HepG2 (cell line): ENCODE results near the gene ADGRV1. TPM values are rescaled to one million over a fixed set of nuclear protein-coding genes. Genes with fewer than 3 reads are reported as not detected.

ENCODE experiments used
- ATAC-seq: fragments of 200-7000 bp; cut with Tn5 transposase; 3 replicates; pipeline ENCODE4 v1.9.1; 2020; ENCODE audit warnings: mild to moderate bottlenecking, moderate library complexity
- BruUV-seq: library from RNA; stranded (reverse); fragments of 400-500 nt; replicated peaks from 2 replicates; lab custom pipeline; 2021; lab: Mats Ljungman, UMichigan
- CTCF ChIA-PET: fragments of 300-600 bp; formaldehyde crosslinking; extraction: SDS; loops from one replicate; lab custom pipeline; 2021; ENCODE audit warnings: low total read pairs, inconsistent platforms, low intra/inter-chr PET ratio; lab: Yijun Ruan, JAX
- POLR2A ChIA-PET: fragments of 350-600 bp; sonication (Branson Sonifier 250); formaldehyde crosslinking; loops from one replicate; lab custom pipeline; 2020; ENCODE audit warnings: antibody characterized with exemption, inconsistent platforms; lab: Yijun Ruan, JAX
- DNase-seq: peaks from one replicate; pipeline ENCODE4 v3.0.0-alpha.2; 2015; ENCODE audit warnings: low spot score
- FAIRE-seq: peaks from 3 replicates; lab custom pipeline; 2011; peaks lifted over from hg19 to GRCh38; lab: Jason Lieb, UNC
- H2AFZ ChIP-seq: one replicate; pipeline ENCODE4 v1.6.1; 2011; ENCODE audit warnings: low read length, inconsistent platforms
- H3K27ac ChIP-seq: fragments of 300-600 bp; 3 replicates; pipeline ENCODE4 v1.8.0; 2011; ENCODE audit warnings: mixed run types, mild to moderate bottlenecking, mixed read lengths, low read length, inconsistent platforms; ENCODE audit not compliant: insufficient read depth; ENCODE audit errors: extremely low read length
- H3K27me3 ChIP-seq, 2 experiments: fragments of 200-600 bp in 1 of 2; 2 replicates in 1 of 2; 3 replicates in 1 of 2; pipeline versions ENCODE4 v1.6.0 to v1.8.0; 2011; ENCODE audit warnings: low read length in 2 of 2, mild to moderate bottlenecking in 2 of 2, moderate library complexity in 2 of 2, inconsistent platforms in 1 of 2; ENCODE audit not compliant: insufficient read depth in 2 of 2, control insufficient read depth in 1 of 2
- H3K36me3 ChIP-seq, 2 experiments: fragments of 200-600 bp in 1 of 2; replicated peaks in 1 of 2; 2 replicates in 1 of 2; 3 replicates in 1 of 2; pipeline versions ENCODE4 v1.5.1 to v1.8.0; 2011; ENCODE audit warnings: low read length in 2 of 2, inconsistent platforms in 1 of 2; ENCODE audit not compliant: insufficient read depth in 2 of 2, control insufficient read depth in 1 of 2
- H3K4me1 ChIP-seq: 2 replicates; pipeline ENCODE4 v1.5.1; 2012; ENCODE audit warnings: low read length, inconsistent platforms; ENCODE audit not compliant: insufficient read depth
- H3K4me2 ChIP-seq: 2 replicates; pipeline ENCODE4 v1.6.0; 2011; ENCODE audit warnings: low read depth, low read length, inconsistent platforms
- H3K4me3 ChIP-seq, 3 experiments: fragments of 200-600 bp in 1 of 3; sonication (generic), shearing (Covaris generic) in 1 of 3; replicated peaks in 1 of 3; 2 replicates each; pipeline ENCODE4 v1.5.1; 2011 to 2016; ENCODE audit warnings: low read length in 3 of 3, inconsistent platforms in 2 of 3, low read depth in 2 of 3, mild to moderate bottlenecking in 2 of 3, control low read depth in 1 of 3, mixed read lengths in 1 of 3; ENCODE audit not compliant: insufficient read depth in 1 of 3
- H3K79me2 ChIP-seq: one replicate; pipeline ENCODE4 v1.6.1; 2011; ENCODE audit warnings: low read length, inconsistent platforms; ENCODE audit not compliant: insufficient read depth
- H3K9ac ChIP-seq: 2 replicates; pipeline ENCODE4 v1.6.0; 2011; ENCODE audit warnings: mild to moderate bottlenecking, low read depth, low read length, inconsistent platforms; ENCODE audit not compliant: insufficient read depth
- H3K9me3 ChIP-seq: 2 replicates; pipeline ENCODE4 v1.5.1; 2012; ENCODE audit warnings: mild to moderate bottlenecking, low read length
- H4K20me1 ChIP-seq: 2 replicates; pipeline ENCODE4 v1.6.0; 2011; ENCODE audit warnings: inconsistent platforms, mild to moderate bottlenecking, low read length, moderate library complexity; ENCODE audit not compliant: insufficient read depth
- ATAD3A ChIP-seq: sonication (generic); formaldehyde crosslinking; IDR thresholded peaks from 2 replicates; pipeline ENCODE4 v1.4.0; 2020; ENCODE audit warnings: missing genetic modification reagents
- EED ChIP-seq: sonication (generic); formaldehyde crosslinking; IDR thresholded peaks from 2 replicates; pipeline ENCODE4 v1.5.0; 2020; ENCODE audit warnings: mild to moderate bottlenecking, missing genetic modification reagents
- ETV6 ChIP-seq: sonication (generic); formaldehyde crosslinking; conservative IDR thresholded peaks from 2 replicates; pipeline ENCODE4 v1.4.0; 2020; ENCODE audit warnings: missing genetic modification reagents
- IRX3 ChIP-seq: sonication (generic); formaldehyde crosslinking; IDR thresholded peaks from 2 replicates; pipeline ENCODE4 v1.8.1; 2023; ENCODE audit warnings: mild to moderate bottlenecking, low read depth, missing genetic modification reagents, borderline replicate concordance
- MXI1 ChIP-seq: IDR thresholded peaks from 3 replicates; pipeline ENCODE4 v1.6.1; 2012; ENCODE audit warnings: low read depth, low read length, inconsistent platforms, borderline replicate concordance
- PHF21A ChIP-seq: sonication (generic); formaldehyde crosslinking; IDR thresholded peaks from 2 replicates; pipeline ENCODE4 v1.5.0; 2020; ENCODE audit warnings: mild to moderate bottlenecking, missing genetic modification reagents
- SRSF4 ChIP-seq: fragments of 200-400 bp; formaldehyde crosslinking; IDR thresholded peaks from one replicate; pipeline ENCODE4 v1.6.1; 2018; ENCODE audit warnings: mild to moderate bottlenecking, low read depth, low read length, moderate library complexity; ENCODE audit not compliant: poor library complexity, severe bottlenecking
- SRY ChIP-seq: sonication (generic); formaldehyde crosslinking; IDR thresholded peaks from 2 replicates; pipeline ENCODE4 v1.8.0; 2022; ENCODE audit warnings: mild to moderate bottlenecking, missing genetic modification reagents
- ZFP82 ChIP-seq: sonication (generic); formaldehyde crosslinking; IDR thresholded peaks from 2 replicates; pipeline ENCODE4 v1.5.1; 2020; ENCODE audit warnings: mild to moderate bottlenecking, missing genetic modification reagents, borderline replicate concordance
- ZNF282 ChIP-seq: fragments of 450-650 bp; IDR thresholded peaks from 2 replicates; pipeline ENCODE4 v1.6.1; 2018; ENCODE audit not compliant: partially characterized antibody
- ZNF326 ChIP-seq: sonication (generic); formaldehyde crosslinking; IDR thresholded peaks from 2 replicates; pipeline ENCODE4 v1.4.0; 2020; ENCODE audit warnings: missing genetic modification reagents, borderline replicate concordance
- ZNF703 ChIP-seq: sonication (generic); formaldehyde crosslinking; IDR thresholded peaks from 2 replicates; pipeline ENCODE4 v1.5.1; 2020; ENCODE audit warnings: missing genetic modification reagents, mild to moderate bottlenecking, moderate library complexity, borderline replicate concordance
- ZNF850 ChIP-seq: sonication (generic); formaldehyde crosslinking; conservative IDR thresholded peaks from 2 replicates; pipeline ENCODE4 v1.9.0; 2021; ENCODE audit warnings: mild to moderate bottlenecking, missing genetic modification reagents
- WGBS: methylation state at CpG from one replicate; pipeline ENCODE4 v1.1.6; 2017; ENCODE audit warnings: low lambda C conversion rate; 5-methylcytosine and 5-hydroxymethylcytosine counted together
- in situ Hi-C: cut with HindIII; loops from 2 replicates; pipeline ENCODE4 v1.10.0; 2017; ENCODE audit warnings: low pct_unique_long_range_greater_than_20kb; ENCODE audit not compliant: extremely low pct_ligation_motif_present
- intact Hi-C: fragments of 100-400 bp; cut with micrococcal nuclease; formaldehyde crosslinking; loops from one replicate; pipeline ENCODE4 v1.10.0; 2022; ENCODE audit not compliant: unreplicated experiment
- polyA plus RNA-seq, 8 experiments: library from polyadenylated mRNA; depleted of rRNA in 3 of 8; stranded (reverse) in 7 of 8; unstranded in 1 of 8; fragments of >200 nt; fragmentation: Illumina TruSeq in 4 of 8; extraction: Trizol in 4 of 8; gene quantifications; 2 replicates each; pipeline versions ENCODE4 v1.2.1 to v1.2.3, GENCODE V29; 2011 to 2016; ENCODE audit warnings: low read depth in 4 of 8, missing spikeins in 1 of 8, mixed read lengths in 1 of 8; ENCODE audit not compliant: insufficient read depth in 1 of 8
- total RNA-seq, 5 experiments: library from RNA; depleted of rRNA; stranded (reverse); fragments of >200 nt; fragmentation: Illumina TruSeq; extraction: Trizol; gene quantifications; 2 replicates each; pipeline ENCODE4 v1.2.3, GENCODE V29; 2016; ENCODE audit warnings: low read depth in 1 of 5
- TF ChIP-seq, protein P1 (sequence below): sonication (generic); formaldehyde crosslinking; IDR thresholded peaks from 2 replicates; pipeline ENCODE4 v1.5.0; 2020; ENCODE audit warnings: mild to moderate bottlenecking, missing genetic modification reagents
- TF ChIP-seq, protein P2 (sequence below): sonication (generic); formaldehyde crosslinking; IDR thresholded peaks from 2 replicates; pipeline ENCODE4 v1.4.0; 2020; ENCODE audit warnings: missing genetic modification reagents
- TF ChIP-seq, protein P3 (sequence below), 2 experiments: sonication (generic) in 1 of 2; formaldehyde crosslinking in 1 of 2; IDR thresholded peaks; 2 replicates each; pipeline versions ENCODE4 v1.4.0 to v1.6.1; 2018 to 2020; ENCODE audit warnings: missing genetic modification reagents in 2 of 2, borderline replicate concordance in 1 of 2, low read depth in 1 of 2, mild to moderate bottlenecking in 1 of 2, missing biosample characterization in 1 of 2
- TF ChIP-seq, protein P4 (sequence below): sonication (generic); formaldehyde crosslinking; IDR thresholded peaks from 2 replicates; pipeline ENCODE4 v1.8.1; 2023; ENCODE audit warnings: mild to moderate bottlenecking, missing genetic modification reagents

ADGRV1 gene
- total and polyA plus RNA-seq, 2 of the 13 experiments (the other 11 are each of a cell fraction or from before 2014, with no cell fraction given): 1.7 to 3.9 TPM

DNA sequence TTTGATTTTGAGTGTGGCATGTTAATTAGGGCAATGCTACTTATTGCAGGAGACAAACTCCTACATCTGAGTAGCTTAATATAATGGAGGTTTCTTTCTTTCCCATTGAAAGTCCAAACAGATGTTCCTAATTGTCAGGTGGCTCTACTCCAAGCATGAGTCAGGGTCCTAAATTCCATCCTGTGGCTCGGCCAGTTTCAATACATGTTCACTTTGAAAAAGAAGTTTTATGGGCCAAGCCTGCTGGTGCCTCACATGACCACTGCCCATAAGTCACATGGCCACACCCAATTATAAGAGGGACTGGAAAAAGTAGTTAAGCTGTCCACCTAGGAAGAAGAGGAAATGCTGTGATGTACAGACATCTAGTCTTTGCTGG is 654.1 kb downstream of the ADGRV1 start:
- H3K9me3 ChIP-seq: no peaks in the 10 kb centered on the region
- FAIRE-seq (no peak), DNase-seq (no peak), ATAC-seq (no peak)
- no peak overlapping the region for H3K27ac ChIP-seq
- H3K4me2 ChIP-seq: no peak overlapping the region
- no peak overlapping the region for H3K9ac ChIP-seq
- no peak overlapping the region for H3K4me3 ChIP-seq
- WGBS: 0% methylated on average over 1 of the region's 1 CpG
- BruUV-seq: no TSS peak
- CTCF ChIA-PET: no interaction called here
- H4K20me1 ChIP-seq: no peaks in the 10 kb centered on the region
- in situ Hi-C loops (loop anchor here (25.0 kb wide), 1 partner anchor 350 kb away; no protein-coding TSS in a partner anchor), intact Hi-C loops (no loop called here)
- H3K79me2 ChIP-seq: no peaks in the 10 kb centered on the region
- no peaks in the 10 kb centered on the region for H3K27me3 ChIP-seq
- POLR2A ChIA-PET: no interaction called here
- H2AFZ ChIP-seq: no peak overlapping the region
- TF ChIP-seq, protein P1, sequence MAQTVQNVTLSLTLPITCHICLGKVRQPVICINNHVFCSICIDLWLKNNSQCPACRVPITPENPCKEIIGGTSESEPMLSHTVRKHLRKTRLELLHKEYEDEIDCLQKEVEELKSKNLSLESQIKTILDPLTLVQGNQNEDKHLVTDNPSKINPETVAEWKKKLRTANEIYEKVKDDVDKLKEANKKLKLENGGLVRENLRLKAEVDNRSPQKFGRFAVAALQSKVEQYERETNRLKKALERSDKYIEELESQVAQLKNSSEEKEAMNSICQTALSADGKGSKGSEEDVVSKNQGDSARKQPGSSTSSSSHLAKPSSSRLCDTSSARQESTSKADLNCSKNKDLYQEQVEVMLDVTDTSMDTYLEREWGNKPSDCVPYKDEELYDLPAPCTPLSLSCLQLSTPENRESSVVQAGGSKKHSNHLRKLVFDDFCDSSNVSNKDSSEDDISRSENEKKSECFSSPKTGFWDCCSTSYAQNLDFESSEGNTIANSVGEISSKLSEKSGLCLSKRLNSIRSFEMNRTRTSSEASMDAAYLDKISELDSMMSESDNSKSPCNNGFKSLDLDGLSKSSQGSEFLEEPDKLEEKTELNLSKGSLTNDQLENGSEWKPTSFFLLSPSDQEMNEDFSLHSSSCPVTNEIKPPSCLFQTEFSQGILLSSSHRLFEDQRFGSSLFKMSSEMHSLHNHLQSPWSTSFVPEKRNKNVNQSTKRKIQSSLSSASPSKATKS: no peak
- TF ChIP-seq SRY: no peak
- no peak for TF ChIP-seq MXI1
- TF ChIP-seq EED (CRISPR knock-in tag): no peak
- TF ChIP-seq ATAD3A (CRISPR knock-in tag): no peak
- TF ChIP-seq ZNF850: no peak
- TF ChIP-seq, protein P2, sequence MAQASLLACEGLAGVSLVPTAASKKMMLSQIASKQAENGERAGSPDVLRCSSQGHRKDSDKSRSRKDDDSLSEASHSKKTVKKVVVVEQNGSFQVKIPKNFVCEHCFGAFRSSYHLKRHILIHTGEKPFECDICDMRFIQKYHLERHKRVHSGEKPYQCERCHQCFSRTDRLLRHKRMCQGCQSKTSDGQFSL (CRISPR knock-in tag): no peak
- no peak for TF ChIP-seq ZNF282
- no peak for TF ChIP-seq IRX3 (CRISPR knock-in tag)
- no peak for TF ChIP-seq ZNF326 (CRISPR knock-in tag)
- TF ChIP-seq ZNF703 (CRISPR knock-in tag): no peak
- TF ChIP-seq ETV6: no peak
- TF ChIP-seq ZFP82 (CRISPR knock-in tag): no peak
- TF ChIP-seq, protein P3, sequence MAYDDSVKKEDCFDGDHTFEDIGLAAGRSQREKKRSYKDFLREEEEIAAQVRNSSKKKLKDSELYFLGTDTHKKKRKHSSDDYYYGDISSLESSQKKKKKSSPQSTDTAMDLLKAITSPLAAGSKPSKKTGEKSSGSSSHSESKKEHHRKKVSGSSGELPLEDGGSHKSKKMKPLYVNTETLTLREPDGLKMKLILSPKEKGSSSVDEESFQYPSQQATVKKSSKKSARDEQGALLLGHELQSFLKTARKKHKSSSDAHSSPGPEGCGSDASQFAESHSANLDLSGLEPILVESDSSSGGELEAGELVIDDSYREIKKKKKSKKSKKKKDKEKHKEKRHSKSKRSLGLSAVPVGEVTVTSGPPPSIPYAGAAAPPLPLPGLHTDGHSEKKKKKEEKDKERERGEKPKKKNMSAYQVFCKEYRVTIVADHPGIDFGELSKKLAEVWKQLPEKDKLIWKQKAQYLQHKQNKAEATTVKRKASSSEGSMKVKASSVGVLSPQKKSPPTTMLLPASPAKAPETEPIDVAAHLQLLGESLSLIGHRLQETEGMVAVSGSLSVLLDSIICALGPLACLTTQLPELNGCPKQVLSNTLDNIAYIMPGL (CRISPR knock-in tag; IDR thresholded peaks at IDR 0.05; ENCODE audit: borderline replicate concordance in 1 of 2, low read depth in 1 of 2): no peak
- TF ChIP-seq SRSF4: no peak
- no peak for TF ChIP-seq PHF21A (CRISPR knock-in tag)
- TF ChIP-seq, protein P4, sequence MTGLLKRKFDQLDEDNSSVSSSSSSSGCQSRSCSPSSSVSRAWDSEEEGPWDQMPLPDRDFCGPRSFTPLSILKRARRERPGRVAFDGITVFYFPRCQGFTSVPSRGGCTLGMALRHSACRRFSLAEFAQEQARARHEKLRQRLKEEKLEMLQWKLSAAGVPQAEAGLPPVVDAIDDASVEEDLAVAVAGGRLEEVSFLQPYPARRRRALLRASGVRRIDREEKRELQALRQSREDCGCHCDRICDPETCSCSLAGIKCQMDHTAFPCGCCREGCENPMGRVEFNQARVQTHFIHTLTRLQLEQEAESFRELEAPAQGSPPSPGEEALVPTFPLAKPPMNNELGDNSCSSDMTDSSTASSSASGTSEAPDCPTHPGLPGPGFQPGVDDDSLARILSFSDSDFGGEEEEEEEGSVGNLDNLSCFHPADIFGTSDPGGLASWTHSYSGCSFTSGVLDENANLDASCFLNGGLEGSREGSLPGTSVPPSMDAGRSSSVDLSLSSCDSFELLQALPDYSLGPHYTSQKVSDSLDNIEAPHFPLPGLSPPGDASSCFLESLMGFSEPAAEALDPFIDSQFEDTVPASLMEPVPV: no peak
- H3K4me1 ChIP-seq: no peaks in the 10 kb centered on the region
- H3K36me3 ChIP-seq: no peaks in the 10 kb centered on the region
